Measurements from ENCODE around the gene MED13.
"Not testable (repeated sequence)": the region's sequence is repeated elsewhere in the genome, so short reads cannot be mapped to it uniquely, and the experiment has no call there.

MED13 gene

GRCh38 chr17:61927208-61928100 is 137.6 kb downstream of the MED13 start, which contains the start of gene INTS2:
TSS of gene INTS2 (minus strand) at chr17:61927982. CDS start at chr17:61926644, 1,338 bp downstream.
- Histone ChIP-seq H3K4me3 (ENCODE audit: low read depth in 1 of 2, low read length in 1 of 2) (peak within 1 kb of the TSS; percentile 84 to 96), H3K36me3 (peaks cover 8% of the 10 kb centered on the region), H3K9me3 (no peaks in the 10 kb centered on the region), H3K4me1 (ENCODE audit: control insufficient read depth in 1 of 2, insufficient read depth in 1 of 2, low read depth in 1 of 2, low read length in 1 of 2) (peaks cover 16 to 17% of the 10 kb centered on the region in 2 experiments), H3K27ac (peak within 1 kb of the TSS; percentile 78), H3K27me3 (peaks cover 7% of the 10 kb centered on the region)
- TF ChIP-seq CTCF (IDR thresholded peaks at IDR 0.05), result no peak

- H3K27me3 ChIP-seq, result peaks cover 7% of the 10 kb centered on the region
- no peak for TF ChIP-seq CTCF (IDR thresholded peaks at IDR 0.05)
- peaks cover 16 to 17% of the 10 kb centered on the region in 2 experiments for H3K4me1 ChIP-seq (ENCODE audit: control insufficient read depth in 1 of 2, insufficient read depth in 1 of 2, low read depth in 1 of 2, low read length in 1 of 2)
- peaks cover 12% of the 10 kb centered on the region for H3K36me3 ChIP-seq
- H3K4me3 ChIP-seq (ENCODE audit: low read depth in 1 of 2, low read length in 1 of 2), result peak overlapping the region; percentile 84 to 96
- H3K27ac ChIP-seq, result peak overlapping the region; percentile 78
- no peaks in the 10 kb centered on the region for H3K9me3 ChIP-seq
These were observed 138.3 kb downstream of the MED13 start for GRCh38 chr17:61926826-61927207.

GRCh38 chr17:61915162-61915561 is 149.9 kb downstream of the MED13 start:
- H3K27me3 ChIP-seq; H3K9me3 ChIP-seq; H3K4me3 ChIP-seq (ENCODE audit: low read depth in 1 of 2, low read length in 1 of 2); H3K27ac ChIP-seq; H3K4me1 ChIP-seq (ENCODE audit: control insufficient read depth in 1 of 2, insufficient read depth in 1 of 2, low read depth in 1 of 2, low read length in 1 of 2): not testable (repeated sequence)
- peaks cover 34% of the 10 kb centered on the region for H3K36me3 ChIP-seq

- Histone ChIP-seq H3K27ac (no peak overlapping the region), H3K9me3 (no peaks in the 10 kb centered on the region), H3K36me3 (peaks cover 60% of the 10 kb centered on the region), H3K4me1 (ENCODE audit: control insufficient read depth in 1 of 2, insufficient read depth in 1 of 2, low read depth in 1 of 2, low read length in 1 of 2) (no peaks in the 10 kb centered on the region), H3K4me3 (ENCODE audit: low read depth in 1 of 2, low read length in 1 of 2) (no peak overlapping the region), H3K27me3 (no peaks in the 10 kb centered on the region)
- TF ChIP-seq CTCF (IDR thresholded peaks at IDR 0.05), result no peak
These were observed 156.6 kb downstream of the MED13 start for GRCh38 chr17:61908292-61909037.

- peaks cover 65% of the 10 kb centered on the region for H3K36me3 ChIP-seq
- H3K27ac ChIP-seq, result no peak overlapping the region
- no peak for TF ChIP-seq CTCF (IDR thresholded peaks at IDR 0.05)
These were observed 157.7 kb downstream of the MED13 start for GRCh38 chr17:61907361-61907760.

More at GRCh38 chr17:61907361-61907760, 157.7 kb downstream of the MED13 start:
- H3K9me3 ChIP-seq, result no peaks in the 10 kb centered on the region
- H3K27me3 ChIP-seq, result no peaks in the 10 kb centered on the region
- no peak overlapping the region for H3K4me3 ChIP-seq (ENCODE audit: low read depth in 1 of 2, low read length in 1 of 2)
- no peaks in the 10 kb centered on the region for H3K4me1 ChIP-seq (ENCODE audit: control insufficient read depth in 1 of 2, insufficient read depth in 1 of 2, low read depth in 1 of 2, low read length in 1 of 2)

All from neutrophil (primary cell).